GM21526 (cell line): Measurements from ENCODE around the gene NOX3.
A peak's percentile ranks its signal among the peaks of the same experiment; 100 is the strongest.

Experiments
- ATAC-seq: cut with Tn5 transposase; IDR thresholded peaks from one replicate; pipeline ENCODE4 v1.9.1; 2021; ENCODE audit warnings: moderate library complexity; ENCODE audit not compliant: unreplicated experiment, low FRiP score

NOX3 gene

GRCh38 chr6:155404937-155405336 lies 50.7 kb downstream of the NOX3 start:
- ATAC-seq = no peak

GRCh38 chr6:155402656-155403304 lies 52.9 kb downstream of the NOX3 start:
- ATAC-seq = no peak

DNA sequence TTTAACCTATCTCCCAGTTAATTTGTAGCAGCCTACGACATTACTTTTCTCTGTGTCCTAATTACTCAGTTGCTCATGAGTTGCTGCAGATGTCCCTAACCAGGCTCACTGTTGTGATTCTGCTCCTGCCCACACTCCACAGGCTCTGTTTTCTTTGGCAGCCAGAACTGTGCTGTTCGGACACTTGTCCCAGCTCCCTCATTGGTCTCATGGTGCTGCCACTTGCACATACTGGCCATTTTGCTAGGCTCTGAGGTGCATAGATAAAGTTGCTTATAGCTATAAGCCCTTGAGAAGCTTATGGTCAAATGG lies 55.0 kb downstream of the NOX3 start:
- ATAC-seq = no peak

DNA sequence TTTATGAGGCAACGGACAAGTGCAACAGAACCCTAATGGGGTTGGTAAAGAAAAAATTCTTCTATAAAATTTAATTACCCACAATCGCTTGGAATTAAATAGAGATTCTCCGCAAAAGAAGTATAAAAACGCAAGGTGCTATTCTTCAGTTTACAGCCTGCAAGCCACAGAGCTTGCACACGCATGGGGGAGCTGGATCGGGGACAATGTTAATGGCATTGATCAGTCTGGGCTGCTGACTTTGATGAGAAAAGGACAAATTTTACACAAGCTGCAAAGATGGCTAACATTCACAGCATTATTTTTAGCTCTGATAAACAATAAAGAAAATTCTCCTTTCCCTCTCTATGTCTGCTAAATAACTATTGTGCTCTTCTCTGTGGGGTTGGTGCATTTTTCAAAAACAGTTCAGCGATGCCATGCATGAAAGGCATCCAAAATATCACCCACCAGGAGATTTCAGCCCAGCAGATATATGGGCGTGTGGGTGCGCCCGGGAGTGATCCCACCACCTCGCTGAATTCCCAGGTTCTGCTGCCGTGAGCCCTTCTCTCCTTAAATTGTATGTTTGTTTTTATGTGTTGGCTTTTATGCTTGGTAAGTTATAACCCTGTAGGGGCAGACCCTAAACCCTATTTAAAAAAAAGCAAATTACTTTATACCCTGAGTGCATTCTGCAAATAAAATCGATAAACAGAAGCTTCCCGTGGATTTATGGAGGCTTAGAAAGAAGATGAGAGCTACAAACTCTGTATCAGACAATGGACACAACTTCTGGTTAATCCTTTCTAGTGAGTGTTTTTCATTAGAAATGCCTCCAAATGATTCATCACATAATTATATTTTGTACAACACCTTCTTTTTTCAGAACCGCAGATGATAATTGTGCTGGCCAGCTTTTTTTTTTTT lies 55.6 kb downstream of the NOX3 start:
- no peak for ATAC-seq

GRCh38 chr6:155399062-155399744 lies 56.4 kb downstream of the NOX3 start:
- ATAC-seq = no peak

DNA sequence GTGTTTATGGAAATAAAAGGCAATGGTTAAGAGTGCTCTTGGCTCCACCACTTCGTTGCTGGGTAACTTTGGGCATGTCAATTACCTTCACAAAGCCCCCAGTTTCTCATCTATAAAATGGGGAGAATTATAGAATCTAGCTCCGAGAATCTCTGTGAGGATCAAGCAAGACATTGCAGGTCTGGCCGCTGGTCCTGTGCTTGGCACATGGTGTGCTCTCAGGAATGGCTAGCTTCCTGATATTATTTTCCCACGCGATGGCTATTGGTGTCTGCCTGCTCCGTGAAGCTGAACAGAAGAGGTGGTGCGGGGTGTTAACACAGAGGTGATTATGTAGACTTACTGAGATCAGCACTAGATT lies 57.0 kb downstream of the NOX3 start:
- ATAC-seq = no peak

GRCh38 chr6:155398221-155398620 lies 57.4 kb downstream of the NOX3 start:
- no peak for ATAC-seq

DNA sequence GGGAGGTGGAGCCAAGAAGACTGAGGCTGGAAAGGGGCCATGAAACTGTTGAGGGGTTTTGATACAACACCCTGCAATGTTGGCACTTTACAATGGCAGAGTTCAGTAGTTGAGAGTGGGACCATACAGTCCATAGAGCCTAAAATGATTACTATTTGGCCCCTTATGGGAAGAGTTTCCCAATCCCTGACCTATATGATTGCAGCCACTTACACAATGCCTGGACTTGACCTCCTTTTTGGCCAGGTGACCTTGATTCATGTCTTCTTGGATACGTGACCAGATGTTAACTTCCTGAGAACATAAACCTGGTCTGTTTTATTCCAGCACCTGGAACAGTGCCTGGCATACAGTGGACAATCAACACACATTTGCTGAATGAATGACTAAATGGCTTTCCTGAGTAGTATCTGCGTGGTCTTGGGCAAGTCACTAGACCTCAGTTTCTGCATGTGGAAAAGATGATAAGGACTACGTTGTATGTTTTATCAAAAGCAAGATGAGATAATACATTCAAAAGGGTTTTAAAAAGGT lies 58.4 kb downstream of the NOX3 start:
- ATAC-seq = no peak

- ATAC-seq = no peak
Observed at GRCh38 chr6:155396605-155397004, 59.0 kb downstream of the NOX3 start.

DNA sequence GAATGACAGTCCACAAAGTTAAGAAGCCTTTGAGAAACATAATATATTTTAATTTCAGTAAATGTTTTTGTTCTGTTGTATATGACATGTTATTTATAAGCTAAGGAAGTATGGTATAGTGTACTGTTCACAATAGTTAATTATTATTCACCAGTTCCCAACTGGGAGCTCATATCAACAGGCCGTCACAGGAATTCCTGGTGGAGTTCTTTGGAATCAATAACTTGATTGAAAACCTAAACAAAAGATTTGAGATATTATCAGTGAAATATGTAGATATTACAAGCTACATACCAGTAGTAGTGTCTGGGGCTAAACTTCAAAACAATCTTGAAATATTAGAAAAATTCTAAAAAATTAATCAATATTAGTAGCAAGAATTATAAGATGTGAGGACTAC lies 60.3 kb downstream of the NOX3 start:
- no peak for ATAC-seq

DNA sequence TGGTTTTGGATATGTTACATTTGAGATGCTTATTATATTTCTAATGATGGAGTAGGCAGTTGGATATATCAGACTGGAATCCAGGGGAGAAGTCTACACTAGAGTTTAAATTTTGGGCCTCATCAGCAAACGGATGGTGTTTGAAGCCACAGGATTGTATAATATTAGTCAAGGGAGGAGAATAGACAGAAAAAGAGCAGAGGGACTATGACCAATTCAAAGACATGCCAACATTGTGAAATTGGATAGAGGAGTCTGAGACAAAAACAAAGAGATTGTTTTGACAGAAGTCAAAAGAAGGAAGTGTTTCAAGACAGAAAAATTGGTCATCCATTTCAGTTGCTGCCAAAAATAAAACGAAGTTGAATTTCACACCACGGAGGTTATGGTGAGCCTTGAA lies 66.5 kb downstream of the NOX3 start:
- no peak for ATAC-seq

DNA sequence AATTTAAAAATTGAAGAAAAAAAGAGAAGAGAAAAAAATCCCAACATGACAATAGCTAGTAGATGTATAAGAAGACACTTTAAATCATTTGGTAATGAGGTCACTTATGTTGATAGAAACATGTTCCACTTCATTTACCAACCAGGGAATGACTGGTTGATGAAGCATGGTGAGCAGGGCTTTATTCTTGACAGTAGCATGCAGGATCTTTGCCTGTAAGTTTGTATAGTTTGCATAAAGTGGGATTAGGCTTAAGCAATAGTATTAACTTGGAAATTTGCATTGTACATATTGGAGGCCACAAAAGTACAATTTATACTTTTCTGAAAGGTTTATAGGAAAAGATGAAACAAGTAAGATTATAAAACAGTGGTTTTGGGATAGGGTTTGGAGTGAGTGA lies 67.0 kb downstream of the NOX3 start:
- no peak for ATAC-seq

DNA sequence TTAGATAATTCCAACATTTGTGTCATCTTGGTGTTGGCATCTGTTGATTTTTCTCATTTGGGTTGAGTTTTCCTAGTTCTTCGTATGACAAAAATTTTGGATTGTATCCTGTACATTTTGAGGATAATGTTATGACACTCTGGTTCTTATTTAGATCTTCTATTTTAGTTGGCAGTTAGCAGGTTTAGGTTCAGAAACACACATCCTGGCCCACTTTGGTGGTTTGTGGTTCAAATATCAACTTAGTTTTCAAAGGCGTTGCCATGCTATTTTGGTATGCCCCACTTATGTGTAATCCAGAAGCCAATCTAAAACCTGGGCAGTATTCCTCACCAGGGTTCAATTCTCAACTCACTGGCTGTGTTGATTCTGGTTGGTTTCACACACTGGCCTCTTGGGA lies 68.2 kb downstream of the NOX3 start:
- no peak for ATAC-seq

- no peak for ATAC-seq
Observed at GRCh38 chr6:155384321-155384952, 71.2 kb downstream of the NOX3 start.

GRCh38 chr6:155383913-155384312 lies 71.7 kb downstream of the NOX3 start:
- ATAC-seq = no peak

- no peak for ATAC-seq
Observed at GRCh38 chr6:155382338-155382685, 73.3 kb downstream of the NOX3 start.

DNA sequence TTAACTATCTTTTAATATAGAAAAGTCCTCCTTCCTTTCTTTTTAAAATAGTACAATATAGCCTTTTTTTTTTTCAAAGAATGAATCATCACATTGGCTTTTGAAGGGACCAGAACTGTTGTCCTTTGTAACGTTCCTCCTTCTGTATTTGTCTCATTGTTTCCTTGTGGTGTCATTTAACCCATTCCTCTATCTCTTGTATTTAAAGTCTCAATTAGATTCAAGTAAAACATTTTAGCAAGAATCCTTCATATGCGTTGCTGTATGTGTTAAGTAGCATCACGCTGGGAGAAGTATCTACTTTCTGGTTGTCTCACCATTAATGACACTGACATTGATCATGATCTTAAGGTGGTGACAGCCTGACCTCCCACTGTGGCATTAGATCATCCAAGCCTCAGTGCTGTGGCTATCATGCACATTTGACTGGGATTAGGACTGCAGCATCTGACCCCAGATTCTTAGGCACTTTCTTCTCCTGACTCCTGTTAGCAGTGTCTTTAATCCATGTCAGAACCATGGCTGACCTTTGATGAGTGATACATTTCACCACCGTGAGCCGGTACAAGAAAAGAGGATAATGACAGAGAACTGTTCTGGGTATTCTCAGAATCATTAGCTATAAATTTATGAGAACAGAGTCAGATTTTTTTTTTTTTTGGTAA lies 73.8 kb downstream of the NOX3 start:
- ATAC-seq = no peak

DNA sequence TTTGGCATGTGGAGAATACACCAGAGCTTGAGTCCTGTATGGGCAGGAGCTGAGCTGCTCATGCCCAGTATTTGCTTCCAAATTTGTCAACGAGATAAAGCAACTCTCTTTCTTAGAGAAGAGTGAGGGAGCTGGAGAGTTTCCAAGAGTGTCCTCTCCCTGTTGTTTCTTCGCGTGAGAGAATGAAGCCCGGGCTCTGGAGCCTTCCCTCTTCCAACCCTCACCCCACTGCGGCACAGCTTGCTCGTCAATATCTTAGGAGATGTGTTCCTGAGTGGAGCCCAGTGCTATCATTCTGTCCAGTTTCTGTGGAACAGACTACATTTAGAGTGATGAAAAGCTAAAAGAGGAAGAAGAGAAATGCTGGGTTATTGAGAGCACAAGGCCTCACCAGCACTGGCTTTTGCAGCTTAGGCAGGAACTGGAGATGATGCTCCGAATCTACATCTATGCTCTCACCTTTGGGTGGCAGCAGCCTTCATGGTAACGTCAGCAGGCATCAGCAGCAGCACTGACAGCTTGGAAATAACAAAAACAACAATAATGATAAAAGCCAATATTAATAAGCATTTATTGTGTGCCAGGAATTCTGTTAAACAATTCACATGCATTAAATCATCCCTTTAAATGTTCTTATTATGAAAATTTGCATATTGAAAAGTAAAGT lies 74.8 kb downstream of the NOX3 start:
- no peak for ATAC-seq

GRCh38 chr6:155378724-155379123 lies 76.9 kb downstream of the NOX3 start:
- no peak for ATAC-seq

GRCh38 chr6:155378276-155378675 lies 77.4 kb downstream of the NOX3 start:
- peak; percentile 71 for ATAC-seq
